Stimulated activated CD4-positive, alpha-beta T cell treated with anti-CD3 and anti-CD28 coated beads, Interleukin-1b, Interleukin-23, amount 100 ng/mL, for 48 hours (primary cell): ENCODE data around the gene PIEZO2.

Experiments
- DNase-seq: peaks from one replicate; pipeline ENCODE4 v3.0.0-alpha.2; 2020

The PIEZO2 gene

GRCh38 chr18:11110509-11110908, 38.9 kb downstream of the PIEZO2 start:
- no peak for DNase-seq

- DNase-seq: no peak
Measured at GRCh38 chr18:11108947-11109346, 40.4 kb downstream of the PIEZO2 start.

GRCh38 chr18:11106894-11107293, 42.5 kb downstream of the PIEZO2 start:
- no peak for DNase-seq

- no peak for DNase-seq
Measured at GRCh38 chr18:11105463-11105862, 43.9 kb downstream of the PIEZO2 start.

- DNase-seq: no peak
Measured at GRCh38 chr18:11104307-11104706, 45.1 kb downstream of the PIEZO2 start.

GRCh38 chr18:11096839-11097750, 52.3 kb downstream of the PIEZO2 start:
- DNase-seq: no peak

GRCh38 chr18:11096411-11096810, 53.0 kb downstream of the PIEZO2 start:
- DNase-seq: no peak

GRCh38 chr18:11095674-11096293, 53.6 kb downstream of the PIEZO2 start:
- DNase-seq: no peak

- no peak for DNase-seq
Measured at GRCh38 chr18:11095211-11095610, 54.2 kb downstream of the PIEZO2 start.

GRCh38 chr18:11091746-11092145, 57.6 kb downstream of the PIEZO2 start:
- no peak for DNase-seq

- DNase-seq: no peak
Measured at GRCh38 chr18:11089931-11090715, 59.2 kb downstream of the PIEZO2 start.

GRCh38 chr18:11081009-11081532, 68.3 kb downstream of the PIEZO2 start:
- no peak for DNase-seq

GRCh38 chr18:11078491-11078890, 70.9 kb downstream of the PIEZO2 start:
- DNase-seq: no peak

GRCh38 chr18:11077548-11078187, 71.7 kb downstream of the PIEZO2 start:
- no peak for DNase-seq

GRCh38 chr18:11074889-11075288, 74.5 kb downstream of the PIEZO2 start:
- DNase-seq: no peak

GRCh38 chr18:11073971-11074370, 75.4 kb downstream of the PIEZO2 start:
- DNase-seq: no peak

GRCh38 chr18:11072632-11073031, 76.7 kb downstream of the PIEZO2 start:
- no peak for DNase-seq

- no peak for DNase-seq
Measured at GRCh38 chr18:11071300-11071699, 78.1 kb downstream of the PIEZO2 start.

- no peak for DNase-seq
Measured at GRCh38 chr18:11070593-11070992, 78.8 kb downstream of the PIEZO2 start.

- DNase-seq: no peak
Measured at GRCh38 chr18:11066038-11066437, 83.3 kb downstream of the PIEZO2 start.

- DNase-seq: no peak
Measured at GRCh38 chr18:11064727-11065460, 84.5 kb downstream of the PIEZO2 start.

GRCh38 chr18:11064106-11064505, 85.3 kb downstream of the PIEZO2 start:
- no peak for DNase-seq
